HG02642 (cell line): ENCODE data around the gene KCNN3.
"Not testable (repeated sequence)": the region's sequence is repeated elsewhere in the genome, so short reads cannot be mapped to it uniquely, and the experiment has no call there.

Experiments
- ATAC-seq: cut with Tn5 transposase; IDR thresholded peaks from one replicate; pipeline ENCODE4 v1.9.1; 2021; ENCODE audit warnings: mild to moderate bottlenecking; ENCODE audit not compliant: unreplicated experiment, poor library complexity

KCNN3 gene

GRCh38 chr1:154683820-154684219 lies 186.3 kb downstream of the KCNN3 start:
- ATAC-seq = no peak

GRCh38 chr1:154682254-154682653 lies 187.8 kb downstream of the KCNN3 start:
- ATAC-seq = no peak

GRCh38 chr1:154677844-154678243 lies 192.2 kb downstream of the KCNN3 start:
- ATAC-seq = not testable (repeated sequence)

GRCh38 chr1:154676847-154677246 lies 193.2 kb downstream of the KCNN3 start:
- not testable (repeated sequence) for ATAC-seq

GRCh38 chr1:154674456-154674855 lies 195.6 kb downstream of the KCNN3 start:
- not testable (repeated sequence) for ATAC-seq

GRCh38 chr1:154672245-154672644 lies 197.8 kb downstream of the KCNN3 start:
- not testable (repeated sequence) for ATAC-seq

- not testable (repeated sequence) for ATAC-seq
These were observed 198.7 kb downstream of the KCNN3 start for GRCh38 chr1:154671412-154671811.

GRCh38 chr1:154670310-154671270 lies 199.5 kb downstream of the KCNN3 start:
- ATAC-seq = not testable (repeated sequence)

- no peak for ATAC-seq
These were observed 200.4 kb downstream of the KCNN3 start for GRCh38 chr1:154669464-154670282.

- ATAC-seq = no peak
These were observed 203.9 kb downstream of the KCNN3 start for GRCh38 chr1:154666051-154666790.

- ATAC-seq = no peak
These were observed 205.6 kb downstream of the KCNN3 start for GRCh38 chr1:154664331-154665002.

GRCh38 chr1:154663471-154664060 lies 206.5 kb downstream of the KCNN3 start:
- ATAC-seq = no peak

GRCh38 chr1:154661110-154661509 lies 209.0 kb downstream of the KCNN3 start:
- no peak for ATAC-seq

- no peak for ATAC-seq
These were observed 210.1 kb downstream of the KCNN3 start for GRCh38 chr1:154659823-154660592.

- ATAC-seq = no peak
These were observed 212.5 kb downstream of the KCNN3 start for GRCh38 chr1:154657556-154657955.

GRCh38 chr1:154652893-154653292 lies 217.2 kb downstream of the KCNN3 start:
- no peak for ATAC-seq
